Stomach (tissue), 4 donors: ENCODE results near the gene GPR25.

Source experiments
- CTCF ChIP-seq, 7 experiments: fragments of 450-650 bp in 4 of 7; fragments of 200-600 bp in 3 of 7; sonication (generic) in 3 of 7; IDR thresholded peaks; one replicate each; pipeline ENCODE4 v1.5.1; 2016 to 2019; ENCODE audit warnings: antibody characterized with exemption in 7 of 7, control low read depth in 2 of 7, mild to moderate bottlenecking in 1 of 7
- EP300 ChIP-seq: sonication (generic); formaldehyde crosslinking; IDR thresholded peaks from one replicate; pipeline ENCODE4 v1.6.1; 2017; ENCODE audit warnings: antibody characterized with exemption
- POLR2A ChIP-seq, 4 donors: fragments of 450-650 bp; IDR thresholded peaks; one replicate each; pipeline ENCODE4 v1.6.1; 2016; ENCODE audit warnings: antibody characterized with exemption in 4 of 4, control low read depth in 2 of 4, mild to moderate bottlenecking in 1 of 4, moderate library complexity in 1 of 4
- POLR2AphosphoS5 ChIP-seq, 3 donors: sonication (generic); formaldehyde crosslinking; IDR thresholded peaks; one replicate each; pipeline ENCODE4 v1.6.1; 2016; ENCODE audit warnings: antibody characterized with exemption in 3 of 3

GRCh38 chr1:200887772-200888348 is 15.1 kb downstream of the GPR25 start:
- TF ChIP-seq CTCF (IDR thresholded peaks at IDR 0.05) (no peak), EP300 (no peak), POLR2A (IDR thresholded peaks at IDR 0.05) (no peak), POLR2AphosphoS5 (IDR thresholded peaks at IDR 0.05) (no peak)
